ENCODE results near the gene ANKRD31. TPM values are rescaled to one million over a fixed set of nuclear protein-coding genes. Genes with fewer than 3 reads are reported as not detected.

Gene ANKRD31
- total RNA-seq, 1 experiment from 2014 or later = 0.11 TPM

DNA sequence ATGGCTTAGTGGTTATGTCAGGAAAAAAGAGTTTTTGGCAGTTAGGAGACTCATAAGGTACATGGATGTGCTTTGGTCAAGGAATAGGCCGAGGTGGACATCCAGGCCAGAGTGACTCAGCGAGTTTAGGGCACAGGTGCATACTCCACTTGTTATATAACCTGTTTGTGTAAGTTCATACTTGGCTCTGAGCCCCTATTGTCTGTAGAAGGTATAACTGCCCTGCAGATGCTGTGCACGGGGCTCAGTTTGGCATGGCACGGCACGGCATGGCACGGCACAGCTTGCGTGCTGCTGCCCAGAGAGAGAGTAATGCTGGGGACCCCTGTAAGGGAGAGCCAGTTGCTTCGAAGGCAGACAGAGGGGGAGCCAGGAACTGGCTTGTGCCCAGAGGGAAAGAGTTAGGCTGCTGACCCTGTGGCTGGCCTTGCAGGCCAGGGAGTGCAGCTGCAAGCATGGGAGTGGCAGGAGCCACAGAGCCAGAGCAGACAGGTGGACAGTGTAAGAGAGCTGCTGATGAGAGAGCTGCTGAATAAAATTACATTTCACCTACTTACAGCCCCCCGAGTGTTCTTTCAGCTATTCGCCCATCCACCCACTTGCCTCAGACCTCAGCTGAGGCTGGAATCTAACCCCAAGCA lies 216.5 kb downstream of the ANKRD31 start:
- no peaks in the 10 kb centered on the region for H3K23me2 ChIP-seq (ENCODE audit: insufficient read length, low read depth, low read length, poor library complexity, severe bottlenecking)
- H3K79me2 ChIP-seq (ENCODE audit: insufficient read depth, low read length) = no peaks in the 10 kb centered on the region
- H3K4me2 ChIP-seq (ENCODE audit: insufficient read depth, insufficient read length, low read length) = no peak overlapping the region
- WGBS (ENCODE audit: extremely low coverage, insufficient read length, low lambda C conversion rate) = no CpG with 5 or more reads among the region's 10 CpGs
- no peaks in the 10 kb centered on the region for H3K27me3 ChIP-seq (ENCODE audit: insufficient read depth, low read length)
- no peak overlapping the region for H2BK5ac ChIP-seq (ENCODE audit: insufficient read length, low read length)
- H3K9me3 Mint-ChIP-seq = no peaks in the 10 kb centered on the region
- no peak overlapping the region for H2BK15ac ChIP-seq (ENCODE audit: low read depth, low read length)
- H3K14ac ChIP-seq (ENCODE audit: insufficient read depth, low read length) = no peak overlapping the region
- H2AK5ac ChIP-seq (ENCODE audit: insufficient read length, low read length) = no peak overlapping the region
- H4K8ac ChIP-seq (replicated peaks; ENCODE audit: insufficient read length, low read depth, low read length) = no peak overlapping the region
- no peaks in the 10 kb centered on the region for H3K36me3 Mint-ChIP-seq (ENCODE audit: insufficient read depth in 1 of 3, low read depth in 3 of 3)
- no peak overlapping the region for H3K4me3 Mint-ChIP-seq
- H3K4me1 ChIP-seq (ENCODE audit: insufficient read depth, low read length) = peaks cover 3% of the 10 kb centered on the region; the same call in 1 of the 2 replicates
- no peak overlapping the region for H2BK12ac ChIP-seq (ENCODE audit: insufficient read length, low read depth, low read length)
- no peak for DNase-seq
- no peak overlapping the region for H3K23ac ChIP-seq (ENCODE audit: insufficient read length, low read depth, low read length)
- no peak overlapping the region for H2BK20ac ChIP-seq (ENCODE audit: low read depth, low read length, poor library complexity, severe bottlenecking)
- no peak overlapping the region for H3K4ac ChIP-seq (ENCODE audit: low read depth, low read length)
- no peak overlapping the region for H4K5ac ChIP-seq (ENCODE audit: insufficient read length, low read depth, low read length)
- H2BK120ac ChIP-seq (ENCODE audit: low read depth, low read length, poor library complexity, severe bottlenecking) = no peak overlapping the region
- H3K27ac Mint-ChIP-seq = no peak overlapping the region
- H3K27me3 Mint-ChIP-seq (ENCODE audit: low read depth) = no peaks in the 10 kb centered on the region
- no peaks in the 10 kb centered on the region for H4K20me1 ChIP-seq (ENCODE audit: control insufficient read depth, insufficient read depth, insufficient read length)
- no peaks in the 10 kb centered on the region for H3K9me3 ChIP-seq (ENCODE audit: control insufficient read depth, low read depth, low read length)
- no peak overlapping the region for H4K91ac ChIP-seq (ENCODE audit: insufficient read length, low read depth, low read length)
- H3T11ph ChIP-seq (ENCODE audit: low read length) = no peak overlapping the region
- TF ChIP-seq, protein P1, sequence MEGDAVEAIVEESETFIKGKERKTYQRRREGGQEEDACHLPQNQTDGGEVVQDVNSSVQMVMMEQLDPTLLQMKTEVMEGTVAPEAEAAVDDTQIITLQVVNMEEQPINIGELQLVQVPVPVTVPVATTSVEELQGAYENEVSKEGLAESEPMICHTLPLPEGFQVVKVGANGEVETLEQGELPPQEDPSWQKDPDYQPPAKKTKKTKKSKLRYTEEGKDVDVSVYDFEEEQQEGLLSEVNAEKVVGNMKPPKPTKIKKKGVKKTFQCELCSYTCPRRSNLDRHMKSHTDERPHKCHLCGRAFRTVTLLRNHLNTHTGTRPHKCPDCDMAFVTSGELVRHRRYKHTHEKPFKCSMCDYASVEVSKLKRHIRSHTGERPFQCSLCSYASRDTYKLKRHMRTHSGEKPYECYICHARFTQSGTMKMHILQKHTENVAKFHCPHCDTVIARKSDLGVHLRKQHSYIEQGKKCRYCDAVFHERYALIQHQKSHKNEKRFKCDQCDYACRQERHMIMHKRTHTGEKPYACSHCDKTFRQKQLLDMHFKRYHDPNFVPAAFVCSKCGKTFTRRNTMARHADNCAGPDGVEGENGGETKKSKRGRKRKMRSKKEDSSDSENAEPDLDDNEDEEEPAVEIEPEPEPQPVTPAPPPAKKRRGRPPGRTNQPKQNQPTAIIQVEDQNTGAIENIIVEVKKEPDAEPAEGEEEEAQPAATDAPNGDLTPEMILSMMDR (conservative IDR thresholded peaks at IDR 0.05) = no peak
- no peak overlapping the region for H3K9ac ChIP-seq (ENCODE audit: extremely low read depth, insufficient read length, low read length)
- no peak overlapping the region for H3K18ac ChIP-seq (ENCODE audit: insufficient read length, low read depth, low read length)
- H3K27ac ChIP-seq (ENCODE audit: insufficient read length, low read depth, low read length) = no peak overlapping the region
- H2AFZ ChIP-seq (ENCODE audit: low read length) = no peak overlapping the region
- no peak overlapping the region for H3K56ac ChIP-seq (ENCODE audit: insufficient read length, low read depth, low read length)
- no peaks in the 10 kb centered on the region for H3K79me1 ChIP-seq (ENCODE audit: insufficient read depth, low read depth, low read length, poor library complexity, severe bottlenecking)
- peaks cover 15 to 18% of the 10 kb centered on the region in 2 experiments for H3K4me1 Mint-ChIP-seq
